GM23248 (cell line): ENCODE data around the gene LRP1.

Experiments
- EZH2 ChIP-seq: fragments of 200-600 bp; sonication (generic); IDR thresholded peaks from 2 replicates; pipeline ENCODE4 v1.6.1; 2018; ENCODE audit warnings: antibody characterized with exemption, mild to moderate bottlenecking; ENCODE audit not compliant: insufficient read depth, poor library complexity, severe bottlenecking
- EZH2phosphoT487 ChIP-seq: fragments of 200-600 bp; sonication (generic); IDR thresholded peaks from 2 replicates; pipeline ENCODE4 v1.6.1; 2018; ENCODE audit warnings: antibody characterized with exemption, moderate library complexity, mild to moderate bottlenecking, low read depth; ENCODE audit not compliant: insufficient read depth

DNA sequence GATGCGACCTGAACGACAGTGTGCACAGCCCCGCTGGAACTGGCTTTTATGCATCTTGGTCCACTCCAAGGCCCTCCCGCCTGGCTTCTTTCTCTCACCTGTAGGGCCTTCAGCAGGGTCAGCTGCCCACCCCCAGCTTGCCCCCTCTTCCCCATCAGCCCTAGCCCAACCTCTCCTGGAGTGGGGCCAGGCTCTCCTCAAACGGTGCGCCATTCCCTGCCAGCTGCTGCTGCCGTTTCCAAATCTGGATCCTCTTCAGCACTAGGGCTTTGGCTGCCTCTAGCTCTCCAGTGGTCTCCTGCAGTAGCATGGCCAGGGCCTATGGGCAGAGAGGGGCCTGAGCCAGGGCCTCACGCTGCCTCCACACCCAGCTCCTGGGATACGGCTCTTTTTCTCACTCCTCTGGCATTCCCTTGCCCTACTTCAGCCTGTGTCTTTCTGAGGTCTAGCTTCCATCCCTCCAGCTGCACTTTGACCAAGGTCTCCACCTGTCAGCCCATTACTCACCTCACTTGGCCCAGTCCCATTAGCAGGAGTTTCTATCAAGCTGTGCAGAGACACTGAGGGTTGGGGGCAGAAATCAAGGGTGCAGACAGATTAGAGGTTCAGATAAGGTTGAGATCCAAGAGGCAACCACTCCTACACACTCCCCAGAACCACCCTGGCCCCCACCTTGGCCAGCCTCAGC is 22.1 kb upstream of the LRP1 start:
- no peak for TF ChIP-seq EZH2phosphoT487
- TF ChIP-seq EZH2 = no peak
